M059J (cell line): Measurements from ENCODE around the gene SERPINA3. TPM values are rescaled to one million over a fixed set of nuclear protein-coding genes. Genes with fewer than 3 reads are reported as not detected.
"Not testable (repeated sequence)": the region's sequence is repeated elsewhere in the genome, so short reads cannot be mapped to it uniquely, and the experiment has no call there.

Source experiments
- DNase-seq: peaks from one replicate; pipeline ENCODE4 v3.0.0-alpha.2; 2012; ENCODE audit warnings: low read depth
- total RNA-seq: library from RNA; depleted of rRNA; stranded (reverse); fragments of >200 nt; shearing (Covaris generic); gene quantifications from 2 replicates; pipeline ENCODE4 v1.2.3, GENCODE V29; 2014

The SERPINA3 gene
- total RNA-seq, 1 experiment from 2014 or later = 0.07 TPM

DNA sequence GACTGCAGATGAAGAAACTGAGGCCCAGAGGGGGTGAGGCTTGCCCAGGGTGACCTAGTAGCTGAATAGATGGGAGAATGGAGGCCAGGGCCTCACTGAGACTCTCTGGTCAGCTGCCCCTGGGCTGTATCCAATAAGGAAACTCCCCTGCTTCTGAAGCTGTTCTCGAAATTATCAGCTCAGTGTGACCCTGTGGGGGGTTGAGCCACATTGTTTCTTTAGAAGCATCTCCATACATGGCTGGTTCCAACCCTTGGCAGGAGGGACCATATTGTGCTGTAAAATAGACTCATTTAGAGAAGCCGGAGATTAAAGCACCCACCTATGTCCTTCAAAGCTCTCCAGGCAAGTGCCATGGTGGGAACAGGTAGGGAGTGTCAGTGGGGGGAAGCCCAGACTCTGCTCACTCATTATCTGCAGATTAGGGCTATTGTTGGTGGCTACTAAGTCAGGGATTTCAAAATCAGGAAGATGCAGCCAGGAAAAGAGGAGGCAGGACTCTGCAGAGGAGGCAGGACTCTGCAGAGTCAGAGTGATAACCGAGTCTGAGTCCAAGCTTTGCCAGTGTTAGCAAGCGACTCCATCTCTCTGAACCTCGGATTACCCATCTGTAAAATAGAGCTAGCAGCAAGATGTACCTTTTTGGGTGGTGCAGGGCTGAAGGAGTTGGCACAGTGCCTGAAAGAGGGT lies 27.5 kb upstream of the SERPINA3 start:
- no peak for DNase-seq

- no peak for DNase-seq
Observed at GRCh38 chr14:94586635-94587034, 25.6 kb upstream of the SERPINA3 start.

GRCh38 chr14:94588311-94588710 lies 23.9 kb upstream of the SERPINA3 start:
- DNase-seq = no peak

- DNase-seq = no peak
Observed at GRCh38 chr14:94591073-94591472, 21.1 kb upstream of the SERPINA3 start.

DNA sequence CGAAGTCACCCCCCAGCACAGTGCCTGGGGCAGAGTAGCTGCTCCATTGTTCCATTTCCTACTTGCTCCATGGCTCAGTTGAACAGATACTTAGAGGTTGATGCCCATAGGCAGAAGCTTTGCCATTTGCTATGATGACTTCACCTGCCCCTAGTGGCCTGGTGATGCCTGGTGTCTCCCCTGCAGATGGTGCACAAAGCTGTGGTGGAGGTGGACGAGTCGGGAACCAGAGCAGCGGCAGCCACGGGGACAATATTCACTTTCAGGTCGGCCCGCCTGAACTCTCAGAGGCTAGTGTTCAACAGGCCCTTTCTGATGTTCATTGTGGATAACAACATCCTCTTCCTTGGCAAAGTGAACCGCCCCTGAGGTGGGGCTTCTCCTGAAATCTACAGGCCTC lies 20.3 kb upstream of the SERPINA3 start:
- DNase-seq = no peak

DNA sequence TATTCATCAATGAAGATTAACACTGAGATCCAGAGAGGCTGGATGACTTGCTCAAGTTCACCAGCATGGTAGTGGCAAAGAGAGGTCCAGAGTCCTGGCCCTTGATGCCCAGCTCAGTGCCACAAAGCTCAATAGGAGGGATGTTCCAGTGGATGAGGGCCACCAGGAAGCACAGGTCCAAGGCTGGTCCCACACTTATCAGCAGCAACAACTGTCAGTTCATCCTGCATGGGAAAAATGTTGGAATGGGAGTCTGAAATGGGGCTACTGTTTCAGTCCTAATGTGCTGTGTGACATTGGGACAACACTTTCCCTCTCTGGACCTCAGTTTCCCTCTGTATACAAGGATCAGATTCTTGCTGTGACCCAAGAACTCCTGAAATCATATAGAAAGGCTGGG lies 19.7 kb upstream of the SERPINA3 start:
- no peak for DNase-seq

GRCh38 chr14:94593376-94593748 lies 18.8 kb upstream of the SERPINA3 start:
- no peak for DNase-seq

- DNase-seq = no peak
Observed at GRCh38 chr14:94593749-94594431, 18.3 kb upstream of the SERPINA3 start.

DNA sequence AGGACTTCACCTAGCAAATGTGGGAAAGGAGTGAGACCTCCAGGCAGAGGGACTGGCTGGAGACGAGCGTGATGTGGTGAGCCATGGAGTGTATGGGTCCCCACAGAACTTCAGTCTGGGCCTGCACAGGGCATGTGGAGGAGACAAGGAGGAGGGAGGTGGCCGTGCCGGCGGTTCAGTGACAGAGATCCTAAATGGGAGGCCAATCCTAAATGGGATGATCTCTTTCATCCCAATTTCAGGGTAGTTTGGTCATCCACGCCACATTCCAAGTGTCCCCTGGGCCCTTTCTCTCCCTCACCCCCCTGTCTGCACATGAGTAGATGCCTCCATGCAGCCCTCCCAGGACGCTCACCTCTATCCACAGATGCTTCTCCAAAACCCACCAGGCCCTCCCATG lies 17.8 kb upstream of the SERPINA3 start:
- DNase-seq = no peak

GRCh38 chr14:94595912-94596311 lies 16.3 kb upstream of the SERPINA3 start:
- DNase-seq = no peak

DNA sequence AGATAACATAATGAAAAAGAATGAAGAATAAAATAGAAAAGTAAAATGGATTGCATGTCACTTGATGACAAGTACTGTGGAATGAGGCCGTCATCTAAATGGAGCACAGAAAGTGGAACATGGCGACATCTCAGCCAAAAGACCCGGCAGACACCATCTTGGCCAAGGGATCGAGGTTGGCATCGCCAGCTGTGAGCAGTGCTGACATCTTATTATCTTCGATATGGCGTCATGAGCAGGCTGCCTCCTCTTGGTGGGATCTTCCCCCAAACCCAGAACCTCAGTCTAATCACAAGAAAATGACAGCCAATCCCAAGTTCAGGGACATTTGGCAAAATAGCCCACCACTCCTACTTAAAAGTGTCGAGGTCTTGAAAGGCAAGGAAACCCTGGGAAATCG lies 15.8 kb upstream of the SERPINA3 start:
- DNase-seq = no peak

DNA sequence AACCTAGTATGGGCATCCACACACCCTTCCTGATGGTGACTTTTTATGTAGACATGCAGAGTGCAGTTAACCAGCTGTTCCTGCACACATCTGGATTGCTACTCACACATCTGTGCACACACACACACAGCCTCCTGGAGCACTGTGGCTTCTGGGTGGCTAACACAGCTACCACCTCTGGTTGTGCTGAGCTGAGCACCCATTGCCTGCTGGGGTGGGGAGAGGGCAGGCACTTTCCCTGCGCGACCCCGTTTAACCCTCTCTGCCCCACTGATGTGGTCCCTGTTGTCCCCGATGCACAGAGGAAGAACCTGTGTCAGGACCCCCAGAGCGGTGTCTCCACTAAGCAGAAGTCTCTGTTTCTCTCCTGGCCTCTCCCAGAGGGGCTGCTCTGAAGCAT lies 14.4 kb upstream of the SERPINA3 start:
- no peak for DNase-seq

DNA sequence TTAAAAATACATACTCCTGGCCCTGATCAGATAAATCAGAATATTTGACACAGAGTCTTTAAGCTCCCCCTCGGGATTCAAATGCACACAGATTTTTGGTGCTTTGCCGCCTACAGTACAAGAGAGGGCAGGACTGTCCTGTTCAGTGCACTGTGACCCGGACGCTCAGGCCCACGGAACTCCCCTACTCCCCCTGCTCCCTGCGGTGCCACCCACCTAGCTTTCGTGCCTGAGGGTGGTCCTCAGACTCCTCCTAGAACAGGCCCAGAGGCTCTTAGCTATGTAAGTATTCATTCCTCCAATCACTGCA lies 13.7 kb upstream of the SERPINA3 start:
- DNase-seq = no peak

GRCh38 chr14:94598816-94599655 lies 13.2 kb upstream of the SERPINA3 start:
- DNase-seq = peak; percentile 92

DNA sequence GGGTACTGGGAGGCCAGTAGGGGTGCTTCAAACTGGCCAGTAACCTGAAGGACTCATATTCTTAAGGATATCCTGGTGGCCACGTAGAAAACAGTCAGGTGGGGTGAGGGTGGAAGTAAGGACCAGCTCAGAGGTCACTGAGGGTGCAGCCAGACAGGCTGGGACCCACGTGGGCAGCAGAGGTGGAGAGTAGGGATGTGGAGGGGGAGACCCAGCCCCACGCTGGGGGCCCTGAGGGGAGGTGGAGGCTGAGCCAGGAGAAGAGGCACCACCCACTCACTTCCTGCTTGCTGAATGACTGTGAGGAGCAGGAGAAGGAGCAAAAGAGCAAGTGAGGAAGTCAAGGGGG lies 12.6 kb upstream of the SERPINA3 start:
- no peak for DNase-seq

GRCh38 chr14:94600148-94600545 lies 12.0 kb upstream of the SERPINA3 start:
- DNase-seq = no peak

DNA sequence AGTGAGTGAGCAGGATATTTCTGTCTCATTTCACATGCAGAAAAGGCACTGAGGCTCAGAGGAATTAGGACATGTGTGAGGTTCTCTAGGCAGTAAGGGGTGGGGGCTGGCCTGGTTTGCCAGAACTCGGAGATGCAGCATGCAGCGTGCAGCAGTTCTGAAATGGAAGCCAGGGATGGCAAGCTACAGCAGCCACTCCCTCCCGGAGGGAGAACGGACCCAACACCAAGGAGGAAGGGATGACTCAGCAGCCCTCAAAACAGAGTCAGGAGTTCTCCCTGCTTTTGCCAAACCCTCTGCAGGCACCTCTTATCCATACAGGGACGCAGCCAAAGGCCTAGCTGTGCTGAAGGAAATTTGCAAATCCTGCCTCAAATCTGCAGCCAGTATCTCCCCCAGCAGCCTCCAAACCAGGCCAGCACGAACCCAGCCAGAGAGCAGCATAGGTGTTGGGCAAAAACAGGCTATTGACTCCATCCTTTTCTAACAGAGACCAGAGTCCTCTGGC lies 10.3 kb upstream of the SERPINA3 start:
- DNase-seq = peak; percentile 76

DNA sequence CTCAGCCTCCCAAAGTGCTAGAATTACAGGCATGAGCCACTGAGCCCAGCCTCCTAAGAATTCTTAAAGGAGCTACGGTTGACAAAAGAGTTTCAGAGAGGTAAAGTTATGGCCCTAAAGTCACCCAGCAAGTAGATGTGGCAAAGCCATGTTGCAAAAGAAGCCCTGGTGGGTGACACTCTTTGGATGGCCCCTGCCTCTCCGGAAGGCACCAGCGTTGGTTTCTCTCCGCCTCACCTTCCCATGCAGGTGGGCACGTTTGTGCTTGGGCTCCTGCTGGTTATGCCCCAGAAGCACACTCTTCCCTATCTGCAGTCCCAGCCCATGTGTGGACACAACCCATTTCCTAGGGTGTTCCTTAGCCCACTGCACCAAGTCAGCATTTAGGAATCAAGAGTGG lies 9.5 kb upstream of the SERPINA3 start:
- no peak for DNase-seq

DNA sequence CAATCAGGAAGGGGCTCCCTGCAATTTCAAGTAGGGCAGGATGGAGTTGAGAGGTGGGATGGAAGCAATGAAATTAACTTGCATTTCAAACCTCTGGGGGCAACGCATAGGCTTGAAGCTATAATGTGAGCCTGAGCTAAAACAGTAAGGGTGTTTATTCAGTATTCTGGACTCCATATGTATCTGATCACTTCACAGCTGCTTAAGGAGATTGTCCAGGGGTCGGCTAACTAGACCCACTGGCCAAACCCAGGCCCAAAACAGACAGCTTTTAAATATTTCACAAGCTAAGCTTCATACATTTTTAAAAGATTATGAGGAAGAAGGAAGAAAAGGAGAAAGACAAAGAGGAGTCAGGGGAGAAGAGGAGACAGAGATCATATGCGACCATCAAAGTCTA lies 6.8 kb upstream of the SERPINA3 start:
- no peak for DNase-seq

DNA sequence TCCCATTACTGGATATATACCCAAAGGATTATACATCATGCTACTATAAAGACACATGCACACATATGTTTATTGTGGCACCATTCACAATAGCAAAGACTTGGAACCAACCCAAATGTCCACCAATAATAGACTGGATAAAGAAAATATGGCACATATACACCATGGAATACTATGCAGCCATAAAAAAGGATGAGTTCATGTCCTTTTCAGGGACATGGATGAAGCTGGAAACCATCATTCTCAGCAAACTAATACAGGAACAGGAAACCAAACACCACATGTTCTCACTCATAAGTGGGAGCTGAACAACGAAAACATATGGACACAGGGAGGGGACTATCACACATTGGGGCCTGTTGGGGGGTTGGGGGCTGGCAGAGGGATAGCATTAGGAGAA lies 3.2 kb upstream of the SERPINA3 start:
- DNase-seq = not testable (repeated sequence)

DNA sequence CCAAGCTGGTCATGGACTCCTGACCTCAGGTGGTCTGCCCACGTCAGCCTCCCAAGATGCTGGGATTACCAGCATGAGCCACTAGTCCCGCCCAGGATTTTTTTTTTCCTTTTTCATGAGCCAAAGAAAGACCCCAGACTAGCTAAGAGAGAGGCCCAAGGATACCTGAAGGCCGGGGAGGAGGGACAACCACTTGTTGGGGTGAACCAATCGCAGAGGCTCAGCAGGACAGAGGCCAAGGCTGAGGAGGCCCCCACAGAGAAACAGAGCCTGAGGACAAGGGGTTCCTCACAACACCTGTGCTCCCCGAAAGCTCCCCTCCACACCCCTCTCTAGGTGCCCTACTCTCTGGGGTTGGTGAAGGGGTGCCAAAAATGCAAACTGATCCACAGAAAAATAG lies 1.0 kb upstream of the SERPINA3 start:
- DNase-seq = no peak

DNA sequence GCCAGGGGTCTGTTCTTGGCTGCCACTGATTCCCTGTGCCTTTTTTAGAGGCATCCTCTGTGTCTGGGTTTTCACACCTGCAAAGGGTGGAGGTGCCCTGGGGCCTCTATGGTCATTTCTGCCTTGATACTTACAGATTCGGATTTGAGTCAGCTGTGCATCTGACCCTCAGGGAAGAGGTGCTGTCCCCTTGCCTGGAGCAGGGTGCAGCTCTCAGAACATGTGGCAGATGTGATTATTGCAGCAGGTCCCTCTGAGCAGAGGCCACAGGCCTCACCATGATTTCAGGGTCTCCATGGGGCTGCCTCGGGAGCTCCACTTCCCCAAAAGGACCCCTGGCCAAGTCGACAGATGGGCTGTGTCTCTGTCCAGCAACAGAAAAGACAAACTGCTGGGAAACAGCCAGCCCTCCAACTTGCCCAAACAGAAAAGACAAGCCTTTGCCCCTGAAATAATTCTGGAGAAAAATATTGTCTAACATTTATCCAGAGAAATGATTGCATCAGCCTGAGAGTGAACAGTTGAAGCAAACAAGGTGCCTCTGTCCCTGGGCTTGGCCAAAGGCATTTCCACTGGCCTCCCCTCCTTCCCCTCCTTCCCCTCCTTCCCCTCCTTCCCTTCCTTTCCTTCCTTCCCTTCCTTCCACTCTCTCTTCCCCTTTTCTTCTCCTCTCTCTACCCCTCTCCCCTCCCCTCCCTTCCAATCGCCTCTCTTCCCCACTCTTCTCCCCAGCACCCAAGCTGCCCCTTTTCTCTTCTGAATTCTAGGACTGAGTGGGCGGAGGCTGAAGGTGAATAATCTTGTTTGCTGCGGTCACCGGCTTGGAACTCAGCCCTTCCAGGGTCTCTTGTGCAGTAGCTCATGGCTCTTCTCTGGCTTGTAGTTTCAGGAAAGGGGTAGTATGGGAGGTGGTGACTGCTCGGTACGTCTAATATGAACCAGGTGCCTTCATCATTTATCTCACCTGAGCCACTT lies 676 bp downstream of the SERPINA3 start:
- no peak for DNase-seq
